Ramos (cell line): ENCODE data around the gene AVL9.

Experiments
- in situ Hi-C: fragments of 300-500 bp; cut with MboI; formaldehyde crosslinking; loops from one replicate; pipeline ENCODE4 v1.14.3; 2022; ENCODE audit warnings: low sequenced_read_pairs; ENCODE audit not compliant: unreplicated experiment

AVL9 gene

GRCh38 chr7:32525839-32526238 is 30.6 kb downstream of the AVL9 start:
- in situ Hi-C loops: no loop called here

- in situ Hi-C loops: no loop called here
Measured at GRCh38 chr7:32531402-32531801, 36.1 kb downstream of the AVL9 start.

- in situ Hi-C loops: no loop called here
Measured at GRCh38 chr7:32532086-32532485, 36.8 kb downstream of the AVL9 start.

GRCh38 chr7:32532716-32533115 is 37.4 kb downstream of the AVL9 start:
- in situ Hi-C loops: no loop called here

GRCh38 chr7:32533276-32534029 is 38.2 kb downstream of the AVL9 start:
- in situ Hi-C loops: no loop called here

DNA sequence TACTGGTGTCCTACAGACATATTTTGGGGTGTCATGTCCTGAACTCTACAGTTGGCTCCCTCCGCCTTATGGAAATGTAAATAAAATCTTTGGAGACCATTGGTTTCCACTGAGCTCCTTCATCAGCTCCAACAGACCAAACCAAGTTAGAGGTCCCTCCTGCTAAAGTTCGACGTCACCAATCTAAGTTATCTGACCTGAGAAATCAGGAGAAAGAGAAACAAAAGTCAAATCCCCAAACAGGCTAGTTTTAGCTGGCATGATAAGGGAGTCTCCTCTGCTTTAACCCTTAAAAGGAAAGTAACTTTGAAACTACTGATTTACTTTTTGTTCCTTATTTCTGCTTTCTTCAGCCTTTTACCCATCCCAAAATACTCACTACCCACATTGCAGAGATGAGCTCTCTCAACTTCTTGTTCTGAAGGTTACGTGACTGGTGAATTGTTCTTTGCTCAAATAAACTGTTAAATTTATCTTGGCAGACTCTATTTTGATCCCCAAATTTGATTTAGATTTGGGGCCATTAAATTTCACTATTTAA is 39.9 kb downstream of the AVL9 start:
- in situ Hi-C loops: no loop called here

DNA sequence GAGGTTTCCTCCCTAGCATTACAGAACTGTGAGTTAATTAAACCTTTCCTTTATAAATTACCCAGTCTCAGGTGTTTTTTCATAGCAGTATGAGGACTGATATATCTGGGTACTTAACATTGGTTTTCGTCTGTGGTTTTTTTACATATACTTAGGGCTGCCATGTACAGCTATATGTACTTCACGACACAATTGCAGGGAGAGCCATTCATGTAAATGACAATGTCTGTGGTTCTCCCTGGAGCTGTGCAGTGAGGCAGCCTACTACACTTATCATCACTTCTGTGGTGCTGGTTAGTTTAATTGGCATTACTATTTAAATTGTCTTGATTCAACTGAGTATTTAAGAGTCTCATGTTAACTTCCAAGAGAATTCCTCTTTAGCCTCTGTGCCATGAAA is 40.7 kb downstream of the AVL9 start:
- in situ Hi-C loops: no loop called here

GRCh38 chr7:32536585-32536984 is 41.3 kb downstream of the AVL9 start:
- in situ Hi-C loops: no loop called here

- in situ Hi-C loops: no loop called here
Measured at GRCh38 chr7:32537760-32538159, 42.5 kb downstream of the AVL9 start.

DNA sequence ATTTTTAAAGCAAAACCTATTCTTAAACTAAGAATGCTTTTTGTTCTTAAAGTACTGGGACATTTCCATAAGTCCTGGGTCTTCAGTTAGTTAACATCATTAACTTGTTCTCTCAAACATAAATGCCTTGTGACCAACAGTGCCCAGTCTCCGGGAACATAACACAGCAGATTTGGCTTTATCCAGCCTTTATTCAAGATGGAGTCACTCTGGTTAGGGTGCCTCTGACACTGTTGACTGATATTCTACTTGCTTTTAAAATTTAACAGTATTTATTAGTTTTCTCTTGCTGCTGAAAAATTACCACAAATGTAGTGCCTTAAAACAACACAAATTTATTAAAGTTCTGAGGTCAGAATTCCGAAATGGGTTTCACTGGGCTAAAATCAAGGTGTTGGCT is 44.1 kb downstream of the AVL9 start:
- in situ Hi-C loops: no loop called here

DNA sequence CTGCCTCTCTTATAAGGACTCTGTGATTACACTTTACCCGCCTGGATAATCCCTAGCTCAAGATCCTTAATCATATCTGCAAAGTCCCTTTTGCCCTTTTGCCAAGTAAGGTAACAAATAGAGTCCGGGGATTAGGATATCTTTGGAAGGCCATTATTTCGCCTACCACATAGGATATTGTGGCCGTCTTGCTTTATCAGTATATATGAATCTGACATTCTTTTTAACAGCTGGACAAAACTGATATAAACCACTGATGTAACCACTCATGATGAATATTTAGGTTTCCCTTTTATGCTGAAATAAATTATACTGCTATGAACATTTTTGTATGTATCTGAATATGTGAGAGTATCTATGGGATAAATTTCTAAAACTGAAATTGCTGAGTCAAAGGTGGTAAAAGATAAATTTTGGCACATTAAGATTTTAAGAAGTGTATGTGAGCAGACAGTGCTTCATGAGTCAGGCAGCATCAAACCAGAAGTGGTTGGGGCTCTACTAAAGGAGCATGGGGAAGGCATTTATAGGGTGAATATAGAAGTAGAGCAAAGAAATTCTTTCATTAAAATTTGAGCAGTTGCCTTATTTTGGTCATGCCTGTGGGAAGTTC is 44.7 kb downstream of the AVL9 start:
- in situ Hi-C loops: no loop called here

- in situ Hi-C loops: no loop called here
Measured at GRCh38 chr7:32542595-32542994, 47.3 kb downstream of the AVL9 start.

DNA sequence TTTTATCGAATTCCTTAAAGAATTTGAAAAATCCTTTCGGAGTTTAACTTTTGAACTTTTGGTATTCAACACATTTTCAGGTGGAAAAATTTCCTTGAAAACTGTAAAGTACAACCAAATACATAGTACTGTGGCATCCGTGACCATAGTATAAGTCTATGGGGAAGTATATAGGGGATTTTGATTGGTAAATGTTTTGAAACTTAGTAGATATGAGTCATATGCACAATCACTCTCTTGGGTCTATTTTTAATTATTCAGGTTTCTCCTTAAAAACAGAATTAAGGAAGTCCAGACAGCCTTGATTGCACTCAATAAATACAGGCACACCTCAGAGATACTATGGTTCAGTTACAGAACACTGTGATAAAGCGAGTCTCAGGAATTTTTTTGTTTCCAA is 64.2 kb downstream of the AVL9 start:
- in situ Hi-C loops: no loop called here

DNA sequence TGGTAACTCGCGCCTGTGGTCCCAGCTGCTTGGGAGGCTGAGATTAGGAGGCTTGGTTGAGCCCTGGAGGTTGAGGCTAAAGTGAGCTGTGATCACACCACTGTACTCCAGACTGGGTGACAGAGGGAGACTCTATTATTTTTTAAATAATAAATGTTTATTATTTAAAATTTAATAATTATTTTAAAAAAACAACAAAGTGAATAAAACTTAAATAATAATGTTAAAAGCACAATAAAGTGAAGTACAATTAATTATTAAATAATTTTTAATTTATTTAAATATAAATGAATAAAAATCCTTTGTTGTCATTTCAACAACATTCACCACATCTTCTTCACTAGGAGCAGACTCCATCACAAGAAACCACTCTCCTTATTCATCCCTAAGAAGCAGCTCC is 64.8 kb downstream of the AVL9 start:
- in situ Hi-C loops: no loop called here

- in situ Hi-C loops: no loop called here
Measured at GRCh38 chr7:32561613-32562012, 66.3 kb downstream of the AVL9 start.

DNA sequence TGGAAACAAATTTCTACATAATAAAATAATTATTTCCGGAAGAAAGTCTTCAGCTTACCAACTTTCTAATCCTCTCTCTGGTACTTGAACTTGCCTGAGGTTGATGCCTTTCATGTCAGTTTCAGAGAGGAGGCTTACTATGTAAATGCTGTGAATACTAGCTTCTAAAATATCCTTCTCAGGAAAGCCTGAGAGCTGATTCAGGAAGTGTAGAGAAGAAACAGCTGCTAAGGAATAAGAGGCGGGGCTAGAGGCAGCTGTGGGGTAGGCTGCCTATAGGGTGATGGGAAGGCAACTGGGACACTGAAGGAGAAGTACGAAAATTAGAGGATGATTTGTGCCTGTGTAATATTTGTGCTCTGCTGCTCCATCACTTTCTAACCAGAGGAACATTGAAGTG is 69.3 kb downstream of the AVL9 start:
- in situ Hi-C loops: no loop called here

GRCh38 chr7:32569388-32570289 is 74.3 kb downstream of the AVL9 start:
- in situ Hi-C loops: no loop called here

DNA sequence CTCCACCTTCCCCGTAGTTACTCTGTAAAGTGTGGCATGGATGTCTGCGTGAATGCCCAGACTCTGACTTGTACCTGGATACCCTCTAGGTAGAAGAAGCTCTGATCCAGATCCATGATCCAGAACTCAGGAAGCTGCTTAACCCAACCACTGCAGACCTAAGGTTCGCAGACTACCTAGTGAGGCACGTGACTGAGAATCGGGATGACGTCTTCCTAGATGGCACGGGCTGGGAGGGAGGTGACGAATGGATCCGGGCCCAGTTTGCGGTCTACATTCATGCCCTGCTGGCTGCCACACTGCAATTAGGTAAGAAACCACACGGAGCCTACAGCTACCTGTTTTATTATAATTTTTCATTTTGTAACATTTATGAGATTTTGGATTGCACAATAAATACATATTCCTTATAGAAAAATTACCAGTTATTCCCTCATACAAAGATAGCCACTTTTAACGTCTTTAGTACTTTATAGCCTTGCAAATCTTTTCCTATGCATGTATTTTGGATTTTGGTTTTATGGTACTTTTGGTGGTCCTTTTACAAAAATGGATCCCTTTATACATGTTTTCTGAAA is 77.9 kb downstream of the AVL9 start:
- in situ Hi-C loops: no loop called here

- in situ Hi-C loops: no loop called here
Measured at GRCh38 chr7:32574626-32575025, 79.3 kb downstream of the AVL9 start.

DNA sequence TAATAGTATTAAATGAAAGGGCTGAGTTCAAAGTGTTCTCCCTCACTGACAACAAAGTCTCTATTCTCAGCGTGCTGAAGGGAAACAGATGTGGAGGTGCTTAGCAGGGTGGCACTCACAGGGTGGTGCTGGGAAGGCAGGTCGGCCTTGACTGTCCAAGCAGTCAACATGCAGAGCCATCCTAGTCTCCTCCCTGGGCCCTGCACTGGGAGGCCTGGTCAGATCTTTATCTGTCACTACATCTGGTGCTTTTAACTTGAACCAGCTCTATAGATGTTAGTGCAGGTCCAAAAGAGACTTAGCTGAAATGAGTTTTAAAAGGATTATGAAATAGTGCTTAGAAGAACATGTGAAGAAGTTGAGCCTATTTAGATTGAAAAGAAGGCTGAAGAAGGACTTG is 82.1 kb downstream of the AVL9 start:
- in situ Hi-C loops: no loop called here

DNA sequence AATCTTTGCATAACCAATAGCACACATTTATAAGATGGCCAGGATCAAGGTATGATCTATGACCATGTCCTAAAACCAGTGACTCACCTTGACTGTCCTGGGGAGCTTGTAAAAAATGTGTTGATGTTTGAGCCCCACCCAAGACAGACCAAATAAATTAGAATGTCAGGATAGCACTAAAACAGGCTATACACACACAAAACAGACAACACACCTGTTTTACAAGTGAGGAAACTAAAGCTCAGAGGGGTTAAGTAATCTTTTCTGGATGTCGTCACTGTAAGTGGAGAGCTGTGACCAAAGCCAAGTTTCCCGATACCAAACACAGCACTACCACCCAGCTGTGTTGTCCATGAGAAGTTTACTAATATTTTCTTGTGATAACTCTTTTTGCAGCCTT is 84.5 kb downstream of the AVL9 start:
- in situ Hi-C loops: no loop called here
